Measurements from ENCODE around the gene TSTD2. TPM values are rescaled to one million over a fixed set of nuclear protein-coding genes. Genes with fewer than 3 reads are reported as not detected.
"Not testable (repeated sequence)": the region's sequence is repeated elsewhere in the genome, so short reads cannot be mapped to it uniquely, and the experiment has no call there.

TSTD2 gene
- total RNA-seq, 1 experiment from 2014 or later, result 29.7 TPM

DNA sequence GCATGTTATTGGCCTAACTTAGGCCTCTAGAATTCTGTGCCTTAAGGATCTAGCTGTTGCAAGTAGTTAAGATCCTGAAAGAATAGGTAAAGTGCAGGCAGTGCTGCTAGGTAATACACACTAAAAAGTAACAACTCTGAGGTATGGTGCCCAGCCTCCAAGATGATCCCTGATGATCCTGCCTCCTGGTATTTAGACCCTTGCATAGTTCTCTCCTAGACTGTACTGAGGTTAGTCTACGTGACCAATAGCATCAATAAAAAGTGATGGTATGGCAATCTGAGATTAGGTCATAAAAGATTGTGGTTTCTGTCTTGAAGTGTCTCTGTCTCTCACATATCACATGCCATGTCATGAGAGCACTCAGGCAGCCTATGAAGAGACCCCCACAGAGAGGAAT, 9.2 kb downstream of the TSTD2 start:
- BruUV-seq (replicated peaks), result no TSS peak
- Histone ChIP-seq H3K36me3 (ENCODE audit: insufficient read depth, low read length, poor library complexity, severe bottlenecking) (peaks cover 28% of the 10 kb centered on the region), H3K9me3 (ENCODE audit: low read depth, low read length, poor library complexity, severe bottlenecking) (no peaks in the 10 kb centered on the region), H3K27ac (ENCODE audit: low read depth, low read length, poor library complexity, severe bottlenecking) (no peak overlapping the region), H3K27me3 (replicated peaks; ENCODE audit: insufficient read depth, low read depth, low read length, poor library complexity) (no peaks in the 10 kb centered on the region), H3K4me3 (ENCODE audit: low read depth, low read length, poor library complexity, severe bottlenecking) (no peak overlapping the region), H3K4me1 (ENCODE audit: insufficient read depth, low read length, poor library complexity, severe bottlenecking) (no peaks in the 10 kb centered on the region)
- intact Hi-C loops (cut with micrococcal nuclease; ENCODE audit: unreplicated experiment), result no loop called here
- DNase-seq (ENCODE audit: low spot score), result no peak
- ChIA-PET POLR2A (ENCODE audit: low non-redundant PET) (no interaction called here), CTCF (no interaction called here)
- TF ChIP-seq, protein P1, sequence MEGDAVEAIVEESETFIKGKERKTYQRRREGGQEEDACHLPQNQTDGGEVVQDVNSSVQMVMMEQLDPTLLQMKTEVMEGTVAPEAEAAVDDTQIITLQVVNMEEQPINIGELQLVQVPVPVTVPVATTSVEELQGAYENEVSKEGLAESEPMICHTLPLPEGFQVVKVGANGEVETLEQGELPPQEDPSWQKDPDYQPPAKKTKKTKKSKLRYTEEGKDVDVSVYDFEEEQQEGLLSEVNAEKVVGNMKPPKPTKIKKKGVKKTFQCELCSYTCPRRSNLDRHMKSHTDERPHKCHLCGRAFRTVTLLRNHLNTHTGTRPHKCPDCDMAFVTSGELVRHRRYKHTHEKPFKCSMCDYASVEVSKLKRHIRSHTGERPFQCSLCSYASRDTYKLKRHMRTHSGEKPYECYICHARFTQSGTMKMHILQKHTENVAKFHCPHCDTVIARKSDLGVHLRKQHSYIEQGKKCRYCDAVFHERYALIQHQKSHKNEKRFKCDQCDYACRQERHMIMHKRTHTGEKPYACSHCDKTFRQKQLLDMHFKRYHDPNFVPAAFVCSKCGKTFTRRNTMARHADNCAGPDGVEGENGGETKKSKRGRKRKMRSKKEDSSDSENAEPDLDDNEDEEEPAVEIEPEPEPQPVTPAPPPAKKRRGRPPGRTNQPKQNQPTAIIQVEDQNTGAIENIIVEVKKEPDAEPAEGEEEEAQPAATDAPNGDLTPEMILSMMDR (conservative IDR thresholded peaks at IDR 0.05; ENCODE audit: low read depth, low read length), result no peak
- TF ChIP-seq EZH2 (IDR thresholded peaks at IDR 0.05; ENCODE audit: borderline replicate concordance, low read depth, low read length, poor library complexity, severe bottlenecking), result no peak

DNA sequence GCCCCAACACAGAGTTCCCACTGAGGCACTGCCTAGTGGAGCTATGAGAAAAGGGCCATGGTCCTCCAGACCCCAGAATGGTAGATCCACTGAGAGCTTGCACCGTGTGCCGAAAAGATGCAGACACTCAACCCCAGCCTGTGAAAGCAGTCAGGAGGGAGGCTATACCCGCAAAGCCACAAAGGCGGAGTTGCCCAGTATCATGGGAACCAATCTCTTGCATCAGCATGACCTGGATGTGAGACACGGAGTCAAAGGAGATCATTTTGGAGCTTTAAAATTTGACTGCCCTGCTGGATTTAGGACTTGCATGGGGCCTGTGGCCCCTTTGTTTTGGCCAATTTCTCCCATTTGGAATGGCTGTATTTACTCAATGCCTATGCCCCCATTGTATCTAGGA, 10.7 kb downstream of the TSTD2 start:
- CTCF ChIA-PET; H3K4me3 ChIP-seq (ENCODE audit: low read depth, low read length, poor library complexity, severe bottlenecking); BruUV-seq (replicated peaks); H3K27ac ChIP-seq (ENCODE audit: low read depth, low read length, poor library complexity, severe bottlenecking); H3K9me3 ChIP-seq (ENCODE audit: low read depth, low read length, poor library complexity, severe bottlenecking); intact Hi-C loops (cut with micrococcal nuclease; ENCODE audit: unreplicated experiment); H3K27me3 ChIP-seq (replicated peaks; ENCODE audit: insufficient read depth, low read depth, low read length, poor library complexity); DNase-seq (ENCODE audit: low spot score); POLR2A ChIA-PET (ENCODE audit: low non-redundant PET); H3K4me1 ChIP-seq (ENCODE audit: insufficient read depth, low read length, poor library complexity, severe bottlenecking): not testable (repeated sequence)
- H3K36me3 ChIP-seq (ENCODE audit: insufficient read depth, low read length, poor library complexity, severe bottlenecking), result peaks cover 30% of the 10 kb centered on the region

DNA sequence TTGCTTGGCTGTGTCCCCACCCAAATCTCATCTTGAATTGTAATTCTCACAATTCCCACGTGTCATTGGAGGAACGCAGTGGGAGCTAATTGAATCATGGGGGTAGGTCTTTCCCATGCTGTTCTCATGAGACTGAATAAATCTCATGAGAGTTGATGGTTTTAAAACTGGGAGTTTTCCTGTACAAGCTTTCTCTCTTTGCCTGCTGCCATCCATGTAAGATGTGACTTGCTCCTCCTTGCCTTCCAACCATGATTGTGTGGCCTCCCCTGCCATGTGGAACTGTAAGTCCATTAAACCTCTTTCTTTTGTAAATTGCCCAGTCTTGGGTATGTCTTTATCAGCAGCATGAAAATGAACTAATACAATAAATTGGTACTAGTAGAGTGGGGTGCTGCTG, 13.1 kb downstream of the TSTD2 start:
- peaks cover 18% of the 10 kb centered on the region for H3K36me3 ChIP-seq (ENCODE audit: insufficient read depth, low read length, poor library complexity, severe bottlenecking)
- POLR2A ChIA-PET (ENCODE audit: low non-redundant PET); H3K9me3 ChIP-seq (ENCODE audit: low read depth, low read length, poor library complexity, severe bottlenecking): not testable (repeated sequence)

DNA sequence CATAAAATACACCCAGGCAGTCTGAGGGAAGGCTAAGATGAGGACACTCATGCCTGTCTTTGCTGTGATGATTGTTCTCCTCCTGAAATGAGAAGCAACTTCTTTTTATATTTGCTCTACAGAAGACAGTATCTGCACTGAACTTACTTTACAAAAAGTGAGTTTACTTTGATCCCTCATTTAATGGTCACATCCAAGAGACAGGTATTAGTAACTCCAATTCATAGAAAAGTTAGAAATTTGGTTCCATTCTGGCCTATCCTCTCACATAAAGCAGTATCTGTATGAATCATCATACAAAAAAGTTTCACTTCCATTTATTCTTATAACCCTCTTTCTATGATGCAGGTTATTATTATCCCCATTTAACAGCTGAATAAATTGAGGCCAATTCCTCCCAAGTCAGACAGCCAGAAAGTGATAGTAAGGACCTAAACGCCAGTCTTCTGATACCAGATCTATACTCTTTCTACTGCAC, 15.2 kb downstream of the TSTD2 start:
- no TSS peak for BruUV-seq (replicated peaks)
- Histone ChIP-seq H3K27ac (ENCODE audit: low read depth, low read length, poor library complexity, severe bottlenecking) (no peak overlapping the region), H3K27me3 (replicated peaks; ENCODE audit: insufficient read depth, low read depth, low read length, poor library complexity) (no peaks in the 10 kb centered on the region), H3K9me3 (ENCODE audit: low read depth, low read length, poor library complexity, severe bottlenecking) (no peaks in the 10 kb centered on the region), H3K4me1 (ENCODE audit: insufficient read depth, low read length, poor library complexity, severe bottlenecking) (no peaks in the 10 kb centered on the region), H3K4me3 (ENCODE audit: low read depth, low read length, poor library complexity, severe bottlenecking) (no peak overlapping the region), H3K36me3 (ENCODE audit: insufficient read depth, low read length, poor library complexity, severe bottlenecking) (peaks cover 10% of the 10 kb centered on the region)
- intact Hi-C loops (cut with micrococcal nuclease; ENCODE audit: unreplicated experiment), result loop anchor here (5.0 kb wide), 1 partner anchor 761 kb away; no protein-coding TSS in a partner anchor
- DNase-seq (ENCODE audit: low spot score), result no peak
- POLR2A ChIA-PET (ENCODE audit: low non-redundant PET), result no interaction called here
- TF ChIP-seq, protein P1 (conservative IDR thresholded peaks at IDR 0.05; ENCODE audit: low read depth, low read length), result no peak
- no peak for TF ChIP-seq EZH2 (IDR thresholded peaks at IDR 0.05; ENCODE audit: borderline replicate concordance, low read depth, low read length, poor library complexity, severe bottlenecking)
- CTCF ChIA-PET, result no interaction called here

More for the DNA sequence above, 13.1 kb downstream of the TSTD2 start:
- H3K4me1 ChIP-seq (ENCODE audit: insufficient read depth, low read length, poor library complexity, severe bottlenecking); H3K27ac ChIP-seq (ENCODE audit: low read depth, low read length, poor library complexity, severe bottlenecking); intact Hi-C loops (cut with micrococcal nuclease; ENCODE audit: unreplicated experiment); H3K4me3 ChIP-seq (ENCODE audit: low read depth, low read length, poor library complexity, severe bottlenecking); DNase-seq (ENCODE audit: low spot score); H3K27me3 ChIP-seq (replicated peaks; ENCODE audit: insufficient read depth, low read depth, low read length, poor library complexity); CTCF ChIA-PET; BruUV-seq (replicated peaks): not testable (repeated sequence)

All from A673 (cell line).